Peyer's patch (tissue), 4 donors: Measurements from ENCODE around the gene ATG10. TPM values are rescaled to one million over a fixed set of nuclear protein-coding genes. Genes with fewer than 3 reads are reported as not detected.
A peak's percentile ranks its signal among the peaks of the same experiment; 100 is the strongest.
"Not testable (repeated sequence)": the region's sequence is repeated elsewhere in the genome, so short reads cannot be mapped to it uniquely, and the experiment has no call there.

Experiments used
- DNase-seq, 3 donors: peaks; one replicate each; pipeline ENCODE4 v3.0.0-alpha.2; 2017 to 2019
- H3K27ac ChIP-seq, 4 donors: fragments of 200-600 bp; sonication (generic); one replicate each; pipeline ENCODE4 v1.5.1; 2016 to 2019
- H3K27me3 ChIP-seq, 2 donors: fragments of 200-600 bp; sonication (generic); one replicate each; pipeline ENCODE4 v1.5.1; 2019
- H3K36me3 ChIP-seq, 3 donors: fragments of 200-600 bp; sonication (generic); one replicate each; pipeline ENCODE4 v1.5.1; 2016 to 2019
- H3K4me1 ChIP-seq, 4 donors: fragments of 200-600 bp; sonication (generic); one replicate each; pipeline ENCODE4 v1.5.1; 2016 to 2019
- H3K4me3 ChIP-seq, 4 donors: fragments of 200-600 bp; sonication (generic); 1 replicate in 3 of 4; 2 replicates in 1 of 4; pipeline ENCODE4 v1.5.1; 2016 to 2019; ENCODE audit warnings: mild to moderate bottlenecking in 1 of 4
- H3K9me3 ChIP-seq, 4 donors: fragments of 200-600 bp; sonication (generic); one replicate each; pipeline ENCODE4 v1.5.1; 2016 to 2019; ENCODE audit warnings: mild to moderate bottlenecking in 1 of 4
- POLR2A ChIP-seq, 2 donors: fragments of 450-650 bp; IDR thresholded peaks; one replicate each; pipeline ENCODE4 v1.5.1; 2017; ENCODE audit warnings: antibody characterized with exemption in 2 of 2, mild to moderate bottlenecking in 2 of 2, moderate library complexity in 2 of 2
- total RNA-seq, 4 donors: library from RNA; depleted of rRNA; stranded (reverse); fragments of >200 nt; gene quantifications; one replicate each; pipeline ENCODE4 v1.1.0, GENCODE V29; 2016
- TF ChIP-seq, protein P1 (sequence below), 6 experiments: fragments of 450-650 bp in 4 of 6; fragments of 200-600 bp in 2 of 6; sonication (generic) in 1 of 6; IDR thresholded peaks; one replicate each; pipeline ENCODE4 v1.5.1; 2017 to 2019; ENCODE audit warnings: antibody characterized with exemption in 6 of 6, mild to moderate bottlenecking in 3 of 6, moderate library complexity in 1 of 6

The ATG10 gene
- total RNA-seq, 4 donors from 2014 or later, result 3.6 to 6.6 (median 4.5) TPM

DNA sequence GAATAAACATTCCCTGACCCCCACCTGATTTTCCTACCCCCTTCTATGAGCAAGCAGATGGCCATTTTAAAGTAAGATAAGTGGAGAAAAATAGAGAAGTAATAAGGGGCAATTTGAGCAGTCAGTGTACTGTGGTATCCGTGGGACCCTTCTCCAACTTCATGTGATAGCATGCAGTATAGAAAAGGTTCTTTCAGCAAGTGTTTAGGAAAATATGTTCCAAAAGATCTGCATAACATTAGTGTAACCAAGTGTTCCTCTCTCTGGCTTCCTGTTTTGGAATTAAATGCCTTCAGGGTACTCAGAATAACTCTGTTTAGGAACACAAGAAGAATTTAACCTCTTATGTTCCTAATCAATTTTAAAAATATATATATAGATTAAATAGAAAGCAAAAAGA, 134.9 kb downstream of the ATG10 start:
- H3K27me3 ChIP-seq, result no peaks in the 10 kb centered on the region
- no peak overlapping the region for H3K27ac ChIP-seq
- no peak for DNase-seq
- TF ChIP-seq POLR2A (IDR thresholded peaks at IDR 0.05), result no peak
- TF ChIP-seq, protein P1, sequence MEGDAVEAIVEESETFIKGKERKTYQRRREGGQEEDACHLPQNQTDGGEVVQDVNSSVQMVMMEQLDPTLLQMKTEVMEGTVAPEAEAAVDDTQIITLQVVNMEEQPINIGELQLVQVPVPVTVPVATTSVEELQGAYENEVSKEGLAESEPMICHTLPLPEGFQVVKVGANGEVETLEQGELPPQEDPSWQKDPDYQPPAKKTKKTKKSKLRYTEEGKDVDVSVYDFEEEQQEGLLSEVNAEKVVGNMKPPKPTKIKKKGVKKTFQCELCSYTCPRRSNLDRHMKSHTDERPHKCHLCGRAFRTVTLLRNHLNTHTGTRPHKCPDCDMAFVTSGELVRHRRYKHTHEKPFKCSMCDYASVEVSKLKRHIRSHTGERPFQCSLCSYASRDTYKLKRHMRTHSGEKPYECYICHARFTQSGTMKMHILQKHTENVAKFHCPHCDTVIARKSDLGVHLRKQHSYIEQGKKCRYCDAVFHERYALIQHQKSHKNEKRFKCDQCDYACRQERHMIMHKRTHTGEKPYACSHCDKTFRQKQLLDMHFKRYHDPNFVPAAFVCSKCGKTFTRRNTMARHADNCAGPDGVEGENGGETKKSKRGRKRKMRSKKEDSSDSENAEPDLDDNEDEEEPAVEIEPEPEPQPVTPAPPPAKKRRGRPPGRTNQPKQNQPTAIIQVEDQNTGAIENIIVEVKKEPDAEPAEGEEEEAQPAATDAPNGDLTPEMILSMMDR (IDR thresholded peaks at IDR 0.05), result no peak
- H3K36me3 ChIP-seq, result no peaks in the 10 kb centered on the region
- no peaks in the 10 kb centered on the region for H3K9me3 ChIP-seq
- no peaks in the 10 kb centered on the region for H3K4me1 ChIP-seq
- no peak overlapping the region for H3K4me3 ChIP-seq

DNA sequence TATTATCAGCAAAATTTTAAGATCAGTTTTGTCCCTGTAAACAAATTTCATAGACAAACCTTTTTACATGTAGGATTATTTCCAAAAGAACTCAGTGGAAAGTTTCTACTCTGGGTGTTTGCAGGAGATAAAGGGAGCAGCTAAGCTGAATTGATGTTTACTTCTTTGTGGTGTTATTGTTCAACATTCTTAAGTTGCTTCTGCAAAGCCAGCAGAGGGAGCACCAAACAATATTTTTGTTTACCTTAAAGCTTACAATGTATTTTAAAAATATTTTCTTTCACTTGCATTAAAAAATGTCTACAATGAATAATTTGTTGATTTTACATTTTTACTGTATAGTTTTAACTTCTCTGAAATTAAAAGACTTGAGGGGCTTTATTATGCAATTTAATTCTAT, 135.4 kb downstream of the ATG10 start:
- TF ChIP-seq, protein P1 (IDR thresholded peaks at IDR 0.05), result peak in 3 of 6 experiments; percentile 15 to 27 (median 19)
- no peak for TF ChIP-seq POLR2A (IDR thresholded peaks at IDR 0.05)
- H3K4me1 ChIP-seq, result no peaks in the 10 kb centered on the region
- H3K27me3 ChIP-seq, result no peaks in the 10 kb centered on the region
- H3K9me3 ChIP-seq, result no peaks in the 10 kb centered on the region
- H3K27ac ChIP-seq, result no peak overlapping the region
- no peak for DNase-seq
- no peaks in the 10 kb centered on the region for H3K36me3 ChIP-seq
- H3K4me3 ChIP-seq, result no peak overlapping the region

GRCh38 chr5:82109013-82109412, 137.2 kb downstream of the ATG10 start:
- H3K36me3 ChIP-seq, result no peaks in the 10 kb centered on the region
- H3K4me3 ChIP-seq, result no peak overlapping the region
- H3K9me3 ChIP-seq, result no peaks in the 10 kb centered on the region
- TF ChIP-seq POLR2A (IDR thresholded peaks at IDR 0.05), result no peak
- TF ChIP-seq, protein P1 (IDR thresholded peaks at IDR 0.05), result no peak
- H3K4me1 ChIP-seq, result no peaks in the 10 kb centered on the region
- DNase-seq, result no peak
- no peak overlapping the region for H3K27ac ChIP-seq
- H3K27me3 ChIP-seq, result no peaks in the 10 kb centered on the region

DNA sequence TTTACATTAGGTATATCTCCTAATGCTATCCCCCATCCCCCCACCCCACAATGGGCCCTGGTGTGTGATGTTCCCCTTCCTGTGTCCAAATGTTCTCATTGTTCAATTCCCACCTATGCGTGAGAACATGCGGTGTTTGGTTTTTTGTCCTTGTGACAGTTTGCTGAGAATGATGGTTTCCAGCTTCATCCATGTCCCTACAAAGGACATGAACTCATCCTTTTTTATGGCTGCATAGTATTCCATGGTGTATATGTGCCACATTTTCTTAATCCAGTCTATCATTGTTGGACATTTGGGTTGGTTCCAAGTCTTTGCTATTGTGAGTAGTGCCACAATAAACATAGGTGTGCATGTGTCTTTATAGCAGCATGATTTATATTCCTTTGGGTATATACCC, 138.1 kb downstream of the ATG10 start:
- H3K9me3 ChIP-seq, H3K4me3 ChIP-seq, DNase-seq, H3K27me3 ChIP-seq, H3K36me3 ChIP-seq, H3K27ac ChIP-seq, H3K4me1 ChIP-seq: not testable (repeated sequence)

GRCh38 chr5:82111191-82111590, 139.4 kb downstream of the ATG10 start:
- Histone ChIP-seq H3K27me3 (no peaks in the 10 kb centered on the region), H3K36me3 (no peaks in the 10 kb centered on the region), H3K4me1 (no peaks in the 10 kb centered on the region), H3K9me3 (no peaks in the 10 kb centered on the region), H3K27ac (no peak overlapping the region), H3K4me3 (no peak overlapping the region)
- TF ChIP-seq, protein P1 (IDR thresholded peaks at IDR 0.05), result no peak
- no peak for DNase-seq

DNA sequence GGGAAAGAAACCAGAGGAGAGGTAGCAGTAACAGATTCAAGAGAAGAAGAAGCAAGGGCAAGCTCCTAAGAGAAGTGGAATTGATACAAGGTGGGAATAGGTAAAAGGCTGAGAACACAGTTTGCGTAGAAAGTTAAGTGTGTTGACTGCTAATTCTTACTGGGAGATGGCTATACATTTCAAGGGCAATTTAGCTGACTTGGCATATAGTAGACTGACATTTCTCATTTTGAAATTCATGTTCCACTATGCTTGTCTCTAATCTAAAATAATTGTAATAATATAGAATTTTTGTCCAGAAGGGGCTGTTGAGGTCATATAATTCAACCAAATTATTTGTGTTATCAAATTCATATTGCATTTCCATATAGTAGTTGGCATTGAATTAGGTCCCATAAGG, 144.0 kb downstream of the ATG10 start:
- DNase-seq, result no peak
- Histone ChIP-seq H3K36me3 (no peaks in the 10 kb centered on the region), H3K27me3 (no peaks in the 10 kb centered on the region), H3K9me3 (no peaks in the 10 kb centered on the region), H3K4me1 (no peaks in the 10 kb centered on the region), H3K27ac (no peak overlapping the region), H3K4me3 (no peak overlapping the region)
- TF ChIP-seq POLR2A (IDR thresholded peaks at IDR 0.05), result no peak
- TF ChIP-seq, protein P1 (IDR thresholded peaks at IDR 0.05), result no peak
